ENCODE measurements around the gene PSPC1. TPM values are rescaled to one million over a fixed set of nuclear protein-coding genes. Genes with fewer than 3 reads are reported as not detected.
A peak's percentile ranks its signal among the peaks of the same experiment; 100 is the strongest.

Gene PSPC1
- total RNA-seq, 1 donor from 2014 or later = 25.3 TPM

DNA sequence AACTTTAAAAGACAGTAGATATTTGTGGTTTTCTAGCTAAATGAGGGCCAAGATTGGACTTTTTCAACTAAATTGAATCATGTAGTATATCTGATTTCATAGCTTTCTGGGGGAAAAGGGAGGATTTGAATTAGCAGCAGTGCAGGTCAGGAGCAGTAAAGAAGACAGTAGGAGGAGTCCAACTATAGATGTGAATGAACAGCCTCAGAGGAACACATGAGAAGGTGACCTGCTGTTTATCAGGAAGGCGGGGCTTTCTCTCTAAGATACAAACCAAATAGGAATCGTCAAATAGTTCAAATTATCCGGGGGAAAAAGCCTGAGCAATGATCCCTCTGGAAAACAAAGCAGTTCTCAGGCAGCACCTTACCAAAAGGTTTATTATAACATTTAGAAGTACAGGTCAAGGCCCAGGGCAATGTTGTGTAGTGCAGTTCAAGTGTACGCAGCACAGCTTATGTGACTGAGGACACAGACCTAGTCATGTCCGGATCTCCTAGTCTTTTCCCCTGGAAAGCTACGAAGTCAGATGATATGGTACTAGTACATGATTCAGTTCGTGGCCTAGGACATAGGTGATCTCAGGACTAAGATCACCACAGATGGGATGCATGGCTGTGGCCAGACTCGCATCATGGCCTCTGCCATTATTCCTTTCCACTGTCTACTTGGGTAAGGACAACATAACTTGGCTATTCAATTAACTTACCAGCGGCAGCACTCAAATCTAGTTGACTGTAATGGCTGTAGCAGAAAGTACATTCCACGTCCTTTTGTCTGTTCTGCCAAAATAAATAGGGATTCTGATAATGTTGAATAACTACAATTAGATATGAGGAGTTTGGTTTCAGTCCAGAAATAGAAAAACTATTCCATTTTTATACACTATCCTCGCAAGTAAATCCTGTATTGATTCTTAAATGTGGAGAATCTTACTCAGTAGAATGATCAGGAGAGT lies 109.0 kb downstream of the PSPC1 start:
- TF ChIP-seq, protein P1, sequence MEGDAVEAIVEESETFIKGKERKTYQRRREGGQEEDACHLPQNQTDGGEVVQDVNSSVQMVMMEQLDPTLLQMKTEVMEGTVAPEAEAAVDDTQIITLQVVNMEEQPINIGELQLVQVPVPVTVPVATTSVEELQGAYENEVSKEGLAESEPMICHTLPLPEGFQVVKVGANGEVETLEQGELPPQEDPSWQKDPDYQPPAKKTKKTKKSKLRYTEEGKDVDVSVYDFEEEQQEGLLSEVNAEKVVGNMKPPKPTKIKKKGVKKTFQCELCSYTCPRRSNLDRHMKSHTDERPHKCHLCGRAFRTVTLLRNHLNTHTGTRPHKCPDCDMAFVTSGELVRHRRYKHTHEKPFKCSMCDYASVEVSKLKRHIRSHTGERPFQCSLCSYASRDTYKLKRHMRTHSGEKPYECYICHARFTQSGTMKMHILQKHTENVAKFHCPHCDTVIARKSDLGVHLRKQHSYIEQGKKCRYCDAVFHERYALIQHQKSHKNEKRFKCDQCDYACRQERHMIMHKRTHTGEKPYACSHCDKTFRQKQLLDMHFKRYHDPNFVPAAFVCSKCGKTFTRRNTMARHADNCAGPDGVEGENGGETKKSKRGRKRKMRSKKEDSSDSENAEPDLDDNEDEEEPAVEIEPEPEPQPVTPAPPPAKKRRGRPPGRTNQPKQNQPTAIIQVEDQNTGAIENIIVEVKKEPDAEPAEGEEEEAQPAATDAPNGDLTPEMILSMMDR (IDR thresholded peaks at IDR 0.05; ENCODE audit: borderline replicate concordance) = no peak
- DNase-seq = no peak
- no peaks in the 10 kb centered on the region for H3K27me3 ChIP-seq (ENCODE audit: low read depth)
- no peak overlapping the region for H3K4me3 ChIP-seq
- intact Hi-C loops (cut with micrococcal nuclease) = no loop called here
- H3K4me1 ChIP-seq = peaks cover 4% of the 10 kb centered on the region
- no peaks in the 10 kb centered on the region for H3K9me3 ChIP-seq (replicated peaks)
- H3K36me3 ChIP-seq = peaks cover 85% of the 10 kb centered on the region
- H3K27ac ChIP-seq (replicated peaks) = no peak overlapping the region

DNA sequence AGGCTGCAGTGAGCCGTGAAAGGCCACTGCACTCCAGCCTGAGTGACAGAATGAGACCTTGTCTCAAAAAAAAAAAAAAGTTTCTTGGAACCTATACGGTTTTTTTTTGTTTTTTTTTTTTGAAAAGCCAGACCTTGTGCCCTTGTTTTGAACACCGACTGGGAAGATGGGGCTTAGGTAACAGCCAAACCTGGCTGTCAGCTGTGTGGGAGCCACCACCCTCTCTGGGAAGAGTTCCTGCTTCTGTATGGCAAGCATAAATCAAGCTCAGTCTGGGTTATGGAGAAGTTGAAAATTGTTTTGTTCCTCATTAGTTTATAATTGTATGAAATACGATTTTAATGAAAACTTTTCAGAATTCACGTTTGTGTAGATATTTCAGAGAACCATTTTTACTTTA lies 109.8 kb downstream of the PSPC1 start:
- Histone ChIP-seq H3K4me1 (peaks cover 4% of the 10 kb centered on the region), H3K27ac (replicated peaks) (no peak overlapping the region)

DNA sequence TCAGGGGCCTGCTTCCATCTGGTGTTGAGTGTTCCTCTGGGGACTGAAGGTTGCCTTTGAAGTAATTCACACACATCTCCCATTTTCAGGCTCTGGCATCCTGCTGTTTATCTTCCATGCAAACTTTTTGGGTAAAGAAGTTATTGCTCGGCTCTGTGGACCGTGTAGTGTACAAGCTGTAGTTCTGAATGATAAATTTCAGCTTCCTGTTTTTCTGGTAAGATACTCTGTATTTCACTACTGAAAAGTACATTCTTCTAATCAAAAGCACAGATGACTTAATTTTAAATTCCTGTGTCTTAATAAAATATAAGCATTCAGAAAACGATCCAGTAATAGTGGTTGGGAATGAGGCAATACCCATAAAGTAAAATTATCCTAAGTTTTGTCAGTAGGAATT lies 112.6 kb downstream of the PSPC1 start:
- TF ChIP-seq, protein P1 (IDR thresholded peaks at IDR 0.05; ENCODE audit: borderline replicate concordance) = no peak
- Histone ChIP-seq H3K27ac (replicated peaks) (no peak overlapping the region), H3K4me3 (no peak overlapping the region), H3K27me3 (ENCODE audit: low read depth) (no peaks in the 10 kb centered on the region), H3K9me3 (replicated peaks) (no peaks in the 10 kb centered on the region), H3K4me1 (peaks cover 14% of the 10 kb centered on the region), H3K36me3 (peaks cover 91% of the 10 kb centered on the region)
- intact Hi-C loops (cut with micrococcal nuclease) = no loop called here
- no peak for DNase-seq

More for the DNA sequence above, 109.8 kb downstream of the PSPC1 start:
- no peak for DNase-seq
- no peaks in the 10 kb centered on the region for H3K9me3 ChIP-seq (replicated peaks)
- H3K36me3 ChIP-seq = peaks cover 90% of the 10 kb centered on the region
- TF ChIP-seq, protein P1 (IDR thresholded peaks at IDR 0.05; ENCODE audit: borderline replicate concordance) = no peak
- no peaks in the 10 kb centered on the region for H3K27me3 ChIP-seq (ENCODE audit: low read depth)
- intact Hi-C loops (cut with micrococcal nuclease) = no loop called here
- no peak overlapping the region for H3K4me3 ChIP-seq

DNA sequence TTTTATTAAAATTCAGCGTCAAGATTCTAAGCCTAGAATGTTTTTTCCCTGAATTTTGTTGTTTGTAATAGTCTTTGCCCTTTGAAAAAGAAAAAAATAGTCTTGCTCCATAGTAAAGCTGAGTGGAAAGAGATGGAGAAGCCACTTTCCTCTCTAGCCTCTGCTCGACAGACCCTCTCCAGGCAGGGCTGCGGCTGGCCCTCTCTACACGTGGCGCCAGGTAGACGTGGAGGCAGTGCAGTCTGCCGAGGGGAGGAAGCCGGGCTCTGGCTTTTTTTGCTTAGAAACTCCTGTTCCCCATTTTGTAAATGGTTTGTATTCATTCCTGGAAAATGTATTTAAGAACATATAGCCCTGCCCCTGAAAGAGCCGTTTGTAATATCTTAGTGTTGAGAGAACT lies 114.0 kb downstream of the PSPC1 start:
- H3K4me1 ChIP-seq = peaks cover 24% of the 10 kb centered on the region
- DNase-seq = no peak
- H3K4me3 ChIP-seq = no peak overlapping the region
- intact Hi-C loops (cut with micrococcal nuclease) = no loop called here
- peaks cover 91% of the 10 kb centered on the region for H3K36me3 ChIP-seq
- no peaks in the 10 kb centered on the region for H3K9me3 ChIP-seq (replicated peaks)
- TF ChIP-seq, protein P1 (IDR thresholded peaks at IDR 0.05; ENCODE audit: borderline replicate concordance) = no peak
- no peaks in the 10 kb centered on the region for H3K27me3 ChIP-seq (ENCODE audit: low read depth)
- H3K27ac ChIP-seq (replicated peaks) = no peak overlapping the region

DNA sequence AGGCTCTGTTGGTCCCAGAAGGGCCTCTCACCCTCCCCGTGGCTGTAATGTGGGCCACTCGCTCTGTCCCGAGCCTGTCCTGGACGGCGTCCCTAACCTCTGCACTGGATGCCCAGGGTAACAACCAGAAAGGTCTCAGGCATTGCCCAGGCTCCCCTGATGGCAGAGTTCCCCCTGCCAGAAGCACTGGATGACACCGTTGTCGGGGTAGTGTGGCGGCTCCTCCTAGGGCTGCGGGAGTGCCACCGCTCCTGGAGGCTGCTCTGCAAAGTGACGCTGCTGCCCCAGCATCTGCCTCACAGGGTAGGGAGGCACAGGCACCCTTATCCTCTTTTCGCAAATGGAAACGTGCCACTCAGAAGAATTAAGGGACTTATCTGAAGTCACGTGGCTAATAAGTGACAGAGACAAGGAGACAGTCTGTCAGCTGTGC lies 117.3 kb downstream of the PSPC1 start:
- H3K27me3 ChIP-seq (ENCODE audit: low read depth) = no peaks in the 10 kb centered on the region
- H3K36me3 ChIP-seq = peaks cover 94% of the 10 kb centered on the region
- H3K4me3 ChIP-seq = no peak overlapping the region
- TF ChIP-seq, protein P1 (IDR thresholded peaks at IDR 0.05; ENCODE audit: borderline replicate concordance) = no peak
- H3K4me1 ChIP-seq = peaks cover 22% of the 10 kb centered on the region
- no peaks in the 10 kb centered on the region for H3K9me3 ChIP-seq (replicated peaks)
- no peak for DNase-seq
- intact Hi-C loops (cut with micrococcal nuclease) = no loop called here
- peak overlapping the region; percentile 33 for H3K27ac ChIP-seq (replicated peaks)

Measured in left ventricle myocardium inferior (tissue), 1 donor.